CD4-positive, alpha-beta T cell treated with Interleukin-1 beta for 1 hour (primary cell): ENCODE data around the gene HASPIN.

Experiments
- DNase-seq, 2 donors: peaks; one replicate each; pipeline ENCODE4 v3.0.0-alpha.2; 2020 to 2022

HASPIN gene

GRCh38 chr17:3739422-3740124 lies 15.9 kb downstream of the HASPIN start:
- no peak for DNase-seq

GRCh38 chr17:3740611-3741073 lies 16.9 kb downstream of the HASPIN start:
- peak; percentile 60 to 62 for DNase-seq

- DNase-seq, result no peak
Observed at GRCh38 chr17:3744014-3744413, 20.3 kb downstream of the HASPIN start.

GRCh38 chr17:3745071-3745470 lies 21.4 kb downstream of the HASPIN start:
- DNase-seq, result no peak

- no peak for DNase-seq
Observed at GRCh38 chr17:3747805-3748204, 24.1 kb downstream of the HASPIN start.

GRCh38 chr17:3748576-3748975 lies 24.9 kb downstream of the HASPIN start:
- no peak for DNase-seq

DNA sequence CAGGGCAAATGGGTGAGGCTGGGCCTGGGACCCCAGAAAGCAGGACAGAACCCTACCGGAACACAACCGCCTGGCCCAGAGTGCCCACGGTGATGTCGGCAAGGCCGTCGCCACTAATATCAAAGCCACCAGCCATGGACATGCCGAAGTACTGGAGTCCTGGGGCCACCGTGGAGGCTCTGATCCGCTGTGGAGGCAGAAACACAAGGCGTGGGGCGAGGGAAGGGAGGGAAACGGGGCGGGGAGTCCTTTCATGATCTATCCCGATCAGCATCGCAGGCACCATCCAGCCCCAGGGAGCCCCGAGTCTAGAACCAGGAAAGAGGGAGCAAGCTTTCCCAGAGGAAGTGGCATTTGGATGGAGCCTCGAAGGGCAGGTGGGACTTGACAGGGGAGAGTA lies 26.6 kb downstream of the HASPIN start:
- DNase-seq, result no peak

- DNase-seq, result peak; percentile 33 to 57
Observed at GRCh38 chr17:3750926-3751325, 27.2 kb downstream of the HASPIN start.

- DNase-seq, result no peak
Observed at GRCh38 chr17:3751836-3752235, 28.1 kb downstream of the HASPIN start.

- DNase-seq, result no peak
Observed at GRCh38 chr17:3753624-3754023, 29.9 kb downstream of the HASPIN start.

DNA sequence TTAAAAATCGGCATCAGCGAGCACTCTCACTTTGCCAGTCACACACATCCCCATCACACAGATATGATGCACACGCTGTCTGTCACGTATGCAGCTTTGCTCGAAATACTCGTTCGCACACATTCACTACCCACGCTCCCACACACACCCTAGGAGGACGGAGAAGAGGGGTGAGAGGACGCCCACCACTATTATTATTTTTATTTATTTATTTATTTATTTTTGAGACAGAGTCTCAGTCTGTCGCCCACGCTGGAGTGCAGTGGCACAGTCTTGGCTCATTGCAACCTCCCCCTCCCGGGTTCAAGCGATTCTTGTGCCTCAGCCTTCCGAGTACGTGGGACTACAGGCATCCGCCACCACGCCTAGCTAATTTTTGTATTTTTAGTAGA lies 30.4 kb downstream of the HASPIN start:
- DNase-seq, result no peak

GRCh38 chr17:3754458-3755334 lies 31.0 kb downstream of the HASPIN start:
- DNase-seq, result peak; percentile 85 to 88

GRCh38 chr17:3755335-3756030 lies 31.8 kb downstream of the HASPIN start:
- DNase-seq, result no peak

- DNase-seq, result no peak
Observed at GRCh38 chr17:3759597-3760216, 36.0 kb downstream of the HASPIN start.

DNA sequence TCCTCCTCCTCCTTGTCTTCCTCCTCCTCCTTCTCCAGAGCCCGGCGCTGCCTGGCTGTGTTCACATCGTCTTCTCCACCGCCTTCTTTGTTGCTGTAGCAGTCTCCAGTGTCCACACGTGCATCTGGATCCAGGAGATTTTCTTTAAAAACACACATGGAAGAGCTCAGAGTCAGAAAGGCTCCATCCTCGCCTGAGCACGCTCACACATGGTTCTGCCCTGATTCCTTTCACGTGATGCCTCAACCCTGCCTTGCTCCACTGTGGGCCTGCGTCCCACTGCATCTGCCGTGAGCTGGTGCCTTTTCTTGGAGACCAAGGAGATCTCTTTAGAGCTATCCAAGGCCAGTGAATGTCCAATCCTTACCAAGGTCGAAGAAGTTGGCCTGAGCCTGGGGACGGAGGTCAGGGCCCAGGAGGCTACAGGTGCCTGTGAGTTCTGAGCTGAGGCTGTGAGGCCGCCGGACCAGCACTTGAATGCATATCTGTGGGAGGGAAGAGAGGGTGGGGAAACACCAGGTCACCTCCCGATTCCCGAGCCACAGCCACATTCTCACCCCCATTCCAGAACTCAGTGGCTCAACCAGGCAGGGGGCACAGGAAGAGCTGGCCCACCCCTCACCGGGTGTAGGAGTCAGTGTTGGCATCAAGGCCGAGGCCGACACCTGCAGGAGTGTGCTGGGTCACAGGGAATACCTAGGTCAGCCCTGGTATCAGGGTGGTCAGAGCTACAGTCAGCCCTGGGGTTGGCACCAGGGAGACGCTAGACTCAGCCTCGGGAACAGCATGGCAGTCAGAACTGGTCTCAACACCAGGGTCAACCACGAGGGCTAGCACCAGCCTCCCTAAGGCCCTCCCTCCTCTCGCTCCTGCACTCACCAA lies 37.6 kb downstream of the HASPIN start:
- DNase-seq, result no peak

DNA sequence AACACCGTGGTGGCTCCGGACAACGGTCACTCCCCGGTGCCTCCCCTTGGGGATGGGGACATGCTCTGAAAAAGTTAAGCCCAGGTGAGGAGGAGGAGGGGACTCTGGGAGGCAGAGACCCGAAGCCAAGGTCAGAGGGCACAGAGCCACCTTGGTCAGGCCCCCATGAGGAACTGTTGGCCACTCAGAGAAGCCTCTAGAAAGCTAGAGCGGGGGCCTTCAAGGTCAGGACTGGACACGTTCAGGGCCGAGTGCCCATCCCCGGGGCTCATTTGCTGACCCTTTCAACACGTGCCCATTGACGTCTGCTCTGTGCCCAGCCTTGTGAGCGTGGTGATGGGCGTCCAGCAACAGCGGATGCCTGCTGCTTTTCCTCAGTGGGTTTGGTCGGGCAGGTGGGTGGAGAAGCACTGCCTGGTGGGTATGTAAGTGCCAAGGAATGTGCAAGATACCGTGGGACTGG lies 38.2 kb downstream of the HASPIN start:
- DNase-seq, result no peak

DNA sequence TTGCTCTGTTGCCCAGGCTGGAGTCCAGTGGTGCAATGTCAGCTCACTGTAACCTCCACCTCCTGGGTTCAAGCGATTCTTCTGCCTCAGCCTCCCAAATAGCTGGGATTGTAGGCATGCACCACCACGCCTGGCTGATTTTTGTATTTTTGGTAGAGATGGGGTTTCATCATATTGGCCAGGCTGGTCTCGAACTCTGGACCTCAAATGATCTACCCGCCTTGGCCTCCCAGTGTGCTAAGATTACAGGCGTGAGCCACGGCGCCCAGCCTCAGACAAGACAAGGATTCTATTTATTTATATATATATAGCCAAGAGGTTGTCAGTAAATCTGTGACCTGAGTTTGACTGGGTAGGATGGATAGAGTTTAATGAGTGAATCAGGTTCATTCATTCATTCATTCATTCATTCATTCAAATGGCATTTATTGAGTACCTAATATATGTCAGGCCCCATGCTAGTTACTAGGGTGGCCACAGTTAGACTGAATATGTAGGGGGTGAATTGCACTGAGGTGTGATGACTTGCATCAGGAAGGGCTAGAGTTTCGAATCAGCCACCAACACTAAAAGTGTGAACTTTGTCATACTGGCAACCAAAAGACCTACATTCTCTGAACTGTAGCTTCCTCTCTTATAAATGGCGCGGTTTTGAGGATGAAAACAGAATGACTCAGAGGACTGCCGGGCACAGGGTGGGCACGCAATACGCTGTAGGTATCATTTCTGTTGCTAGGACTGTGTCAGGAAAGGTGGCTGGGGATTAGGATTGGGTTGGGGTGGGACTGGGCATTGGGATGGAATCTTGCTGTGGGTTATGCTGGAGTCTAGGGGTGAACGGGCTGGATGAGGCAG lies 39.4 kb downstream of the HASPIN start:
- peak; percentile 44 to 55 for DNase-seq

DNA sequence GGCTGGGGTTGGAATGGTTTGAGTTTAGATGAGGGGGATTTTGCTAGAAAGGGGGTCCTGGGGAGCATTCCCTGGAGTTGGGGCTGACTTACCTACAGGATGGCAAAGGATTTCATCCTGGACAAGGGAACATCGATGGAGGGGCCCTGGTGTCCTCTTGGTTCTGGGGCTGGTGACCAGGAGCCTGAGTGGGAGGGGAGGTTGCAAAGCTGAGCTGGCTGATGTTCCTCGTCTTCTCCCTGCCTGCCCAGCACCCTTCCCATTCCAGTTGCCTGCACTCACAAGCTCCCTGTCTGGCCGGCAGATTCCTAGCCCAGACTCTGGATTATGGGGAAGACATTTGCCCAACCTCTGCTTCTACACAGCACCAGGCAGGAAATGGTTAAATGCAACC lies 40.1 kb downstream of the HASPIN start:
- no peak for DNase-seq

DNA sequence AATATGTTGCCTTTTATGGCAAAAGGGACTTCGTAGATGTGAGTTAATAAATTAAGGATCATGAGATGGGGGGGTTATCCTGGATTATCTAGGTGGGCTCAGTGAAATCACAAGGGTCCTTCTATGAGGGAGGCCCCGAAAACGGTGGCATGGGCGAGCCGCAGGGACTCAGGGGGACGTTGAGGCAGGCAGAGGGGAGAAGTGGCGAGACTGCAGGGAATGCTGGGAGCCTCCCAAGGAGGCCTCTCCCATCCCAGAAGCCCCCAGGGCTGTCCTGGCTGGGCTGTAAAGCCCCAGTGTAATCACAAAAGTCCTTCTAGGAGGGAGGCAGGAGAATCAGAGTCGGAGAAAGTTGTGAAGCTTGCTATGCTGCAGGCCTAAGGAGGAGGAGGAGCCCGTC lies 42.3 kb downstream of the HASPIN start:
- DNase-seq, result no peak

- peak in 1 of 2 donors; percentile 17 for DNase-seq
Observed at GRCh38 chr17:3766779-3767178, 43.1 kb downstream of the HASPIN start.

DNA sequence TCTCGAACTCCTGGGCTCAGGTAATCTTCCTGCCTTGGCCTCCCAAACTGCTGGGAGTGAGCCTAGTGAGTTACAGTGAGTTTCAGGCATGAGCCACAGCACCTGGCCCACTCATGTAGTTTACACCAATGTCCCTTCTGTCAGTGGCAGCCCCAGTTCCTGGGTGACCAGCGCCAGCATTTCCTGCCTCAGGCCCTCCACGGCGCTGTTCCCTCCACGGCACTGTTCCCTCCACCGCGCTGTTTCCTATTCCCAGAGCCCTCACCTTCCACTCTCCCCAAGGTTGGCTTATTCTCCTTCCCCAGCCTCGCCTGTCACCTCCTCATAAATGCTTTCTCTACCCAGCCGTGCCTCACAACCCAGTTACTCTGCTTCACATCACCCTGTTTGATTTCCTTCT lies 44.6 kb downstream of the HASPIN start:
- DNase-seq, result no peak
